Stimulated activated CD8-positive, alpha-beta memory T cell treated with anti-CD3 and anti-CD28 coated beads, Interleukin-12 subunit alpha, Interleukin-12 subunit beta, amount 100 ng/mL, for 1 hour (primary cell): ENCODE data around the gene STUM.
A peak's percentile ranks its signal among the peaks of the same experiment; 100 is the strongest.

ENCODE experiments used
- DNase-seq: peaks from one replicate; pipeline ENCODE4 v3.0.0-alpha.2; 2020; ENCODE audit warnings: low read depth

Gene STUM

DNA sequence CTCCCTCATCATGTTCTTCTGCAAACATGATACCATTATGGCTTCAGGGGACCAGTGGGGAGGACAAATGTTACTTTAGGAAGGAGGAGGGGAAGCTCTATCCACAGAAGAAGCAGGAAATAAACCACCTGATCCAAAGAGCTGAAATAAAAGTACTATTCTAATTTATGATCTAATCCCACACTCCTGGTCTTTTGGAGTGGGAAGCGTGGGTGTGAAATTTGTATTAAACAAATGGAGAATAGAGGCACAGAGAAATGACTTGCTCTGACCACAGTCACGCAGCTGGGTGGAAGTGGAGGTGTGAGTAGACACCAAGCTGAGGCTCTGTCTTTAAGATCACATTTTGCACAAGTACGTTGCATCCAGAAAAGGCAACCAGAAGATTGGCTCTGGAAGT lies 14.5 kb upstream of the STUM start:
- DNase-seq = no peak

DNA sequence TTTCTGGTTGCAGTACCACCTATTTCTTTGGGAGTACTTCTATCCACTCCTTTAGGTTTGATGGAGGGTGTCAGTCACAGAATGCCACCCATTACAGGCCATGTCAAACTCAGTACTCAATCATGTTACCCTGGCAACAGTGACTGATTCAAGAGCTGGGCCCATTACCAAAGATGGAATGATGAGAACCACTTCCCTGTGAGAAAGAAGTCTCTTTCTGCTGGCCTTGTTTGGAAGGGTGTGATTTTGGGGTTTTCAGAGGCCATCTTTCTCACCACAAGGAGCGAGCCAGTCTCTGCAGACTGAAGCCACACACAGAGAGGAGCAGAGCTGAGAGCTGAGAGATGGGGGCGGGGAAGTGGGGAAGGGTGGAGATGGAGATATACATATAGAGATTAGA lies 13.9 kb upstream of the STUM start:
- DNase-seq = no peak

DNA sequence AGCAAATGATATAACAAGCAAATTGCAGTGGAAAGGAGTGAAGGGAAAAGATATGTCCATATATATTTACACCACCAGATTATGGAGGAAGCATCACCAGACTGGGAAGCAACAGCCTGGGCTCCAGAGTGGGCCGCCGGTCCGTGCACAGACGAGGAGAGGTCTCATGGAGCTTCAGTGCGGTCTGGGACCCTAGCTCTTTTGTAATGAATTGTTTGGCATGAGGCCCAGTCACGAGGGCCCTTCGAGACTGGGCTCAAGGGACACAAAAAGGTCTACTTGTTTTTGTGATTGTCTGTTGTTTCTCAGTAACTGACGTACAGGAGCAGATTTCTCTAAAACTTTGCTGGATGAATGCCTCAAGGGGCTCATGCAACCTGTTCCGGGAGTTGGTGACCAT lies 12.9 kb upstream of the STUM start:
- no peak for DNase-seq

DNA sequence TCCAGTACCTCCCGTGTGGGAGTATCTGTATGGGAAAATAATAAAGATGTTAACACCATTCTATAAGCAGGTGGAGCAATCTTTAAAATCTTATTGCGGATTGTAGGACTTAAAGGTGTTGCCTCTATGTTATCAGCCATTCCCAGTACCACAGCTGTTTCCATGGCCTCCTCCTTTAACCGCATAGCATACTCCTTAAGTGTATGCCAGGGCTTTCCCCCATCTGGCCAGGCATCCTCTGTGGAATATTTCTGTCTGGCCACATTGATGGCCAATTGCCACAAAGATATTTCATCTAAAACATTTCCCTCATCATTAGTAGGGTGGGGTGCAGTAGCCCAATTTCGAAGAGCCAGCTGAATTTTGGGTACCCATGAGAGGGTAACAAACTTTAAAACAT lies 7.3 kb upstream of the STUM start:
- DNase-seq = no peak

DNA sequence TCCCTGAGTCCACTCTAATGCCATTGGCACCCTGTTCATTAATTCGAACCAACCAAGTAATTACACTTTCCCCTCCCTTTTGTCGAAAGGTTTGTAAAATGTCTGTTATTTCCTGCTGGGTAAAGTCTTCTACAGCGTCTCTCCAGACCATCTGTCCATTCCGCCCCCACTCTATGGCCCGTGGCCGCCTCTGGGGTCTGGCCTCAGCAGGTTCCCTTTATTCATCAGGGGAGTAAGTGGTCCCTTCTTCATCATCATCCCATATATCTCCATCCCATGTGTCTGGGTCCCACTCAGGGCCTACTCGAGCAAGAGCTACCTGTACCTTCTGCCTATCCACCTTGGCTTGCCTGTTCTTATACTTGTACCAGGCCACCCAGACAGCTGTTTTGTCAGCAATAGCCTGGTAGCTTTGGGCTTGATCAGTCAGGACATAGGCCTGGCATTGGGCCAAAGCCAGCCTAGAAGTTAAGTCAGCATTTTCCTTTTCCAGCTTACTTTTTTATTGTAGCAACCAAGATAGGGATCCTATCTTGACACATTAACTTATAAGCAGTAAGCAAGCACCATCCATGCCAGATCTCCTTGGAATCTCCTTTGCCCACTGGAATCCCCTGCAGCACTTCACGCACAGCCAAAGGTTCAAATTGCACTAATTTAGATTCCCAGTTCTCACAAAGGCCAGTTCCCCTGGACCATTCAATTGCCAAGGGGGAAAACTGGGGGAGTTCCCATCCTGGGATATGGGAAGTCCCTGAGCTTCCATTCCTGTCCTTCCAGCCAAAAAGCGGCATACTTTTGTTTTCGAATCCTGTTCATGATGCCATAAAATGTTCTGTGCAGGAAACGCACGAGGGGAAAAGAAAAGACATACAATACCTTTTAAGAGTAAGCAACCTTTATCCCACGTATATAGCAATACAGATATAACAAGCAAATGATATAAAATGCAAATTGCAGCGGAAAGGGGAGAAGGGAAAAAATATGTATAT lies 6.6 kb upstream of the STUM start:
- DNase-seq = no peak

DNA sequence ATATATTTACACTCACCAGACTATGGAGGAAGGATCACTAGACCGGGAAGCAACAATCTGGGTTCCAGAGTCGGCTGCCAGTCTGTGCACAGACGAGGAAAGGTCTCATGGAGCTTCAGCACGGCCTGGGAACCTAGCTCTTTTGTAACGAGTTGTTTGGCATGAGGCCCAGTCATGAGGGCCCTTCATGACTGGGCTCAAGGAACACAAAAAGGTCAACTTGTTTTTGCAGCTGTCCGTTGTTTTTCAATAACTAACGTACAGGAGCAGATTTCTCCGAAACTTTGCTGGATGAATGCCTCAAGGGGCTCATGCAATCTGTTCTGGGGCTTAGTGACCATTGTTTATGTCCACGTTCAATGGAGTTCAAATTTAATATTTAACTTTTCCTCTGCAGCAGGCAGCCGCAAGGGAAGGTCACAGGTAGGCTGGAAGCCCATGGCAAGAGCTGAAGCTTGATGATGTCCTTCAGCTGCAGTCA lies 5.9 kb upstream of the STUM start:
- no peak for DNase-seq

DNA sequence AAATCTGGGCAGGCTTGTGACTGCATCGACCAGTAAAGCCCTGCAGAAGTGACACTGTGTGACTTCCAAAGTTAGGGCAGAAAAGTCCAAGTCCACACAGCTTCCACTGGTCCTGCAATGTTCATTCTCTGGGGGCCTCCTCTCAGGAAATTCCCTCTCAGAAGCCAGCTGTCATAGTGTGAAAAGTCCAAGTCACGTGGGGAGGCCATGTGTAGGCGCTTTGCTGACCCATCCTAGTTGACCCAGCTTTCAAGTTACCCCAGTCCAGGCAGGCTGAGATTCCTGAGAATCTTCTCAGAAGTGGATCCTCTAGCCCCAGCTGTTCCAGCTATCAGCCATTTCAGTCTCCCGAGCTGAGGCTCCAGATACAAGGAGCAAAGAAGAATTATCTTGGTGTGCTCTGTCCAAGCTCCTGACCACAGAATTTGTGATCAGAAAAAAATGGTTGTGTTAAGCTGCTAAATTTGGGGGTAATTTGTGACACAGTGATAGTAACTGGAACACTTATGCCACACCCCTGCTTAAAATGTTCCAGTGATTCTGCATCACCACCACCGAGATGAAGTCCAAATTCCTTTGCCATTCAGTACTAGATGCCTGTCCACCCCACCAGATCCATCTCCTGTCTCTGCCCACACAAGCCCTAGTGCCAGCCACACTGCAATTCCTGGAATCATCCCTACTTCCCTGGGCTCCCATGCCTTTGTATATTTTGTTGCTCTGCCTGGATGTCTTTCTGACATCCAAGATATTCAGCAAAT lies 2.5 kb upstream of the STUM start:
- no peak for DNase-seq

DNA sequence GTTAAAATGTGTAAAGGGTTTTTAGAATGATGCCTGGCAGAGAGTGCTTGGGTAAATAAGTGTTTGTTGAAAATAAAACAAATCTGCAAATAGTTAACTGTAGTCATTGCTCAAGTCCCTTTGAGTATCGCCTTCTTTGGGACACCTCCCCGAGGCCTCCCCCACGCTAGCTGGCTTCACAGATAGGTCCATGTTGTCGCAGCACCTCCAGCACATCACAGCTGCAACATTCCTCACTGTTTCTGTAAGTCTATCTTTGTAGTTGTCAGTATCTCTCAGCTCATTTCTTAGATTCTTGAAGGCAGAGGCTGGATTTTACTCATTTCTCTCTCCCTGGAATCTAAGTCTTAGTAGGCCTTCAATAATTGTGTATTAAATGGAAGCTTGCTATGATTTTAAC lies 1.6 kb upstream of the STUM start:
- DNase-seq = no peak

DNA sequence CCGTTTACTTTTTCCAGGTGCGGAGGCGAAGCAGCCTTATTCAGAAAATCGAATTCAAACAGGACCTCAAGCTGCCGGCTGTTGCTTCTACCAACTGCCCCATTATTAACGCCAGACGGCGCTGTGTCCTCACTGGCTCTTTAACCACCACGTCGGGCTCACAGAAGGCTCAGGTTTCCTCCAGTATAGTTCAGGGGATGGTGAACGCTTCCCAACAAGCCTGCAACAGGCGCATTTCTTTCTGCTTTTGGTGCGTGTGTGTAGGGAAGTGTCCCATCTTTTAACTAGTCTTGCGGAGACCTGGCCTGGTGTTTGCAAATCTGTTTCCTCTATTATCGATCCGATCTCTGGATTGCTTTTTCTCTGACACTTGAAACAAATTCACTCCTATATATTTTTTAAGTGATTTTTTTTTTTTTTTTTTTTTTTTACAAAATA lies 791 bp upstream of the STUM start:
- peak; percentile 37 for DNase-seq

DNA sequence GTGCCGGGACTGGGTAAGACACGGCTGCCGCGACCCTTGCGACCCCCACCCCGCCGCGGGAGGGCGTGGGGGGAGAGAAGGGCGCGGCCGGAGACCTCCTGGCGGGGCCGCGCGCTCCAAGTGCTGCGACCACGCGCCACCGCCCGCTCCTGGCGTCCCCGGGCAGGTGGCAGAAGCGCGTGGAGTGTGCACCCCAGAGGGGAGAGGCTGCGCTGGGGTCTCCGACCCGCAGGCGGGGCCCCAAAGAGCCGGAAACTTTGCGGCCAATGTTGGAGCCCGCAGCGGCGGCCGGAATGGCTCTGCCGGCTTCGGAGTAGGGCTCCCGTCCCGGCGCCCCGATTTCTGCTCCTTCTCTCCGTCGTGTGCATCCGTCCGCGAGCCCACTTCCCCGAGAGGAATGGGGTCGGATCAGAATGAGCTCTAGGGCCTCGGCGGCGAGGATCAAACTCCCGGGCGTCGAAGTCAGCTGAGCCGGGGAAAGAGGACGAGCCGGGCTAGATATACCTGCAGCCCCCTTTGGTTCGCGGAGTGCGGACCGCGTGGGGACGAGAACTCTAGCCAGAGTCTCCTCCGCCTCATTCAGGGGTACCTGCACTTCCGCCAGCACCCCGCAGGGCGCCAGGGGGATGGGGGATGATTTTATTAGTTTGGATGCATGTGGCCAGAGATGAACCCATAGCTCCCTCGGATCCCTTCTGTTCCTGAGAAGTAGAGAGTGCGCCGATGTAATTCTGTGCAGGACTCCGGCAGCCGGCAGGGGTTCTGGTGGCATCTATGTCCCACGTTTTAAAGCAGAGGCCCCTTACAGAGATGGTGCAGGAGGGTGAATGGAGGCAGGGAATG lies 751 bp downstream of the STUM start:
- DNase-seq = no peak

DNA sequence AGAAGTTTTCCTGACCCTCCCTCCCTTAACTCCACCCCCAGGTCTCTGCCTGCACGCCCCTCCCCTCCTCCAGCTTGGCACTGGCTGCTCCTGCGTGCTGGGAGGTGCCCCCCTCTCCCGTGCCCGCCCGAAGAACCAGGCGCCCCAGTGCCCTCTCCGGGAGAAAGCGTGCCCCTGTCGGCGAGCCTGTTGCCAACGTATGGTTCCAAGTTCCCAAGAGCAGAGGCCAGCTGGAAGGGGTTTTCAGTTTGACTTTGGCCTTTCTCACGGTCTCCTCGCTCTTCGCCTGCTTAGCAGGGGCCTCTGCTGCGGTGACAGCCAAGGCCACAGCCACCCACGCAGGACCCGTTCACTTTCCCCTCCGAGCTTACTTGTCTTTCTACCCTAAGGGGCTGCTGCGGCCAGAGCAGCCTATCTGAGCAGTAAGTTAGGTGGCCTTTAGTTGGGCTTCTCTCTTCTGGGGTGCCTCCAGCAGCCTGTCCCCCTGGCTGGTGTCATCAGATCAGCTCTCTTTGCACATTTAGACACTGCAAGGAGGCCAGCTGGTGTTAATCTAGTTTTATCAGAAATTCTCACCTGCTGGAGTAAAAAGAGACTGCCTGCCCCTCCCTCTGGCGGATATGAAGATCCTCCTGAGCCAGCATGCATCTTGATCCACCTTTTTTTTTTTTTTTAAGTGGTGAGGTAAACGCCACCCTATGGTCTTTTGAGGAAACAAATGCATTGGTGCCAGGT lies 1.5 kb downstream of the STUM start:
- DNase-seq = no peak

DNA sequence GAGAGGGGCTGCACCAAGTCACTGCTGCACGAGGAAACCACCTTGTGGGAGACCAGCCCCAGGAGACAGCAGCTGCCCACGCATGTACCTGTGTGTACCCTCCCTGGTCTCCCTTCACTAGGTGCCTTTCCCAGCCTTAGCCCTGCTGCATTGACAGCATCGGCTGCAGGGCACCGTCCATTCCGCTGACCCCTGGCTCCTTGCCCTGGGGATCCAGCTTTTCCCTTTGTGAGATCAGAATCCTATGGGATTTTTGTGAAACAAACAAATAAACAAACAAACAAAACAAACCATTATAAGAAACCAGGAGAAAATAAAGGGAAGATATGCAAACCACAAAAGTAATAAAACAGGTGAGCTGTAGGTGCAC lies 2.1 kb downstream of the STUM start:
- no peak for DNase-seq

DNA sequence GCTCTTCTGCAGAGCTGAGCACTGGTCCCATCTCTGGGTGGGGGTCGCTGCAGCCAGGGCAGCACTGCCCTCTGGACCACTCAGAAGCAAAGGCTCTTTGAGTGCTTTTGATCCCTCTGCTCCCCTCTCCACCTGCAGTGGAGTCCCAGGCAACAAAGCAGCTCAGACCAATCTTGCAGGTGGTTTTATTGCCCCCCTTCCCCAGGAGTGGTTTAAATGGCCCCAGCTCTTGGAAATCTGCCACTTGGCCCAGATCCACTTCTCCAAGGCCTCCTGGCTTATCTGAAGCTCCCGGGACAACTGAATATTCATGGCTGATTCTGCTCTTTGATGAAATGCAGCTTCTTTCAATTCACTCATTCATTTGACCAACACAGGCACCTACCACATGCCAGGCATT lies 2.7 kb downstream of the STUM start:
- DNase-seq = no peak

DNA sequence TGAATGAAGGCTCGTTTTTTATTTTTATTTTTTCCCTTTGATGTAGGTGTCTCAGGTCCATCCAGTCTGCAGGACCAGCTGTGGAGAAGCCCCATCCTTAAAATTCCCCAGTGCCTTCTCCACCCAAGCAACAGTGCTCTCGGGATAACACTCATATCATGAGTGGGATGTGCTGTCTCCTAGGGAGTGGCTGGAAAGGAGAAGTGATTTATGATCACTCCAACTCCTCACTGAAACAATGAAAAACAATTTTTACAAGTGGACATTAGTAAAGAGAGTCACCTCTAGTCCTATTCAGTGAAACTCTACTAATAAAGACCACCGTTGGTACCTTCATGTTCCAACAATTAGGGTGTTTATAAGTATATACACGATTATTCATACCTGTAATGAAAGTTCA lies 3.5 kb downstream of the STUM start:
- DNase-seq = no peak

DNA sequence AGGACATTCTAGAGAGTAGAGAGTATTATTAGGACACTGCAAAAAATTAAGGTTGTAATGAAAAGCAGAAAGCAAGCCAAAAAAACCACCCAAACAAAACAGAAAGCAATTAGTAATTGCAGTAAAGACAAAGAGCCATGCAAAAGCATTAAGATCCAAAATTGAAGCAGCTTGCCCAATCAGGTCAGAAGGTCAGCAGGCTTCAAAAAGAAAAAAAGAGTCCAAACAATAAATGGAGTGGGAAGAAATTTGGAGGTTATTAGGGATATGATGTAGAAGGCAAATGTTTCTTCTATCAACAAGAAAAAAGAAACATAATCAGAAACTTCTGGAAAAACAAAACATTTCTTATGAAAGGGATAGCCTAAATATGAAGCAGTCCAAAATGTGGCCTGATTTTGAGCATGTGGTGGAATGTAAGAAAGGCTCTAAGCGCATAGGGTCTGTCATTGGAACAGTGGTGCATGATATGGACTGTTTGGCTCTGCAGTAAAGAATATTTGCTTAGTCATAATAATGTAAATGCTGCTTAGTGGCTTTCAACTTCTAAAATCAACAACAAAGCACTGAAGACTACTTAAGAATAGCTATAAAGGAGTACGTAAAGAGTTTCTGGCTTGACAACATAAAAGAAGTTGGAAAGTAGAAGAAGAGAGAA lies 4.8 kb downstream of the STUM start:
- no peak for DNase-seq

DNA sequence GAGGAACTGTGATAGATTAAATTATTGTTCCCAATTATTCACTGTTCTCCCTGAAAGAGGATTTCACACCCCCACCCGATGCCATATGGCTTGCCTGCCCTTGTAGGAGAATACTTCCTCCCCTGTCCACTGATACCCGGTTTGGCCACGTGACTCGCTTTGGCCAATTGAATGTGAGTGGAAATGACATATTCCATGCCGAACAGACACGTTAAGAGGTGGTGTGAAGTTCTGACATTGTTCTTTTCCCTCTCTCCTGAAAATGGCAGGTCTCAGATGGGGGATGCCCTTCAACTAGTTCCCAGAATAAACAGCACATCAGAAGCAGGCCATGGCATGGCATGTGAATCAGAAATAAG lies 5.3 kb downstream of the STUM start:
- no peak for DNase-seq

DNA sequence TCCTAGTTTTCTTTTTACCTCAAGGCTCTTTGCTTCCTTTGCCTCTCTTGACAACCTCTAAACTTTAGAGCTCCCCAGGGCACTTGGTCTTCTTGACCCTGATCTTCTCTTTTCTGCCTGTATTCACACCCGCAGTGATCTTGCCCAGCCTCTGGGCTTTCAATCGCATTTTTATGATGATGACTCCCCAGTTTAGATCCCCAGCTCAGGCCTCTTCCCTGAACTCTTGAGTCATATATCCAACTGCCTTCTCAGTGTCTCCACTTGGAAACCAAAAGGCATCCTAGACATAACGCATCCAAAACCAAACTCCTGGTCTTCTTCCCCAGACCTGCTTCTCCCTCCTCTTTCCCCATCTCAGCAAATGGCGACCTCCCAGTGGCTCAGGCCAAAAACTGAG lies 6.5 kb downstream of the STUM start:
- no peak for DNase-seq

DNA sequence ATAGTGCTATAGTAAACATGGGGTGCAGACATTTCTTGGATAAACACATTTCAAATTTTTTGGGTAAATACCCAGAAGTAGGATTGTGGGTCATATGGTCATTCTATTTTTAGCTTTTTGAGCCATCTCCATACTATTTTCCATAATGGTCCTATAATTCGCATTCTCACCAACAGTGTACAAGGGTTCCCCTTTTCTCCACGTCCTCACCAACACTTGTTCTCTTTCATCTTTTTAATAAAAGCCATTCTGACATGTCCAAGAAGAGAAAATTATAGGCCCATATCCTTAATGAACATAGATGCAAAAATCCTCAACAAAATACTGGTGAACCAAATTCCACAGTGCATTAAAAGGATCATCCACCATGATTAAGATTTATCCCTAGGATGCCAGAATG lies 8.9 kb downstream of the STUM start:
- DNase-seq = no peak

DNA sequence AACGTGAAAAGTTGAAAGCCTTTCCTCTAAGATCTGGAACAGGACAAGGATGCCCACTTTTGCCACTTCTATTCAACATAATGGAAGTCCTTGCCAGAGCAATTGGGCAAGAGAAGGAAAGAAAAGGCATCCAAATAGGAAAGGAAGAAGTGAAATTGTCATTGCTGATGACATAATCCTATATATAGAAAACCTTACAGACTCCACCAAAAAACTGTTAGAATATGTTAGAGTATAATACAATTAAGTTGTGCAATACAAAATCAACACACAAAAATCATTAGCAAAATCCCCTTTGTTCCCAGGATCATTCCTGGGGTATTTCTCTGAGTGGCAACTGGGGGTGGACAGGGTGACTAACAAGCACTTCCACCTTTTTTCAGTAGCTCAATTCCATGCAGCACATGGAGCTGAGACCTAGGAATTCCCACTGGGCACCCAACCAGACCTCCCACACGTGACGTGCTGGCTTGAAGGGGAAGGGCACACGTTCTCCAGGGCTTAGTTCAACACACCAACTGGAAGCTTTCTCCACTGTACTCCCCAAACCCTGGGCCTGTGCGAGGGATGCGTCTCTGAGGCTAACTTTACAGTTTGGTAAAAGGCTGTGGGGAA lies 9.6 kb downstream of the STUM start:
- no peak for DNase-seq

DNA sequence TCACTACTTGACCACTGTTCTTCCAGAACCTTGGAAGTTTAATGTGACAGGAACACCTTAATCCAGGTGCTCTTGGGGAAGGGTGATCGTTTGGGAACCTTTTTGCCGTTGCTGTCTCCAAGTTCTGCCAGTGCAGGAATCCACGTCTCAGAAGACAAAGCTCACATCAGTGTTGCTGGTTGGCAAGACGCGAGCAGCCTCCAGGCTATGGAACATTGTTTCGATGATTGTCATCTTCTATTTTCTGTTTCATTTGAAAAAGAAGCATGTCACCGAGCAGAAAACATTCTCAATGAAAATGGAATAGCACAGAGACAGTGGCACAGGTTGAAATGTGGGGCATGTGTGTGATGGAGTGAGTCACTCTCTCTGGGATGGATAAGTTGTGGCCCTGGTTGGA lies 11.7 kb downstream of the STUM start:
- no peak for DNase-seq

DNA sequence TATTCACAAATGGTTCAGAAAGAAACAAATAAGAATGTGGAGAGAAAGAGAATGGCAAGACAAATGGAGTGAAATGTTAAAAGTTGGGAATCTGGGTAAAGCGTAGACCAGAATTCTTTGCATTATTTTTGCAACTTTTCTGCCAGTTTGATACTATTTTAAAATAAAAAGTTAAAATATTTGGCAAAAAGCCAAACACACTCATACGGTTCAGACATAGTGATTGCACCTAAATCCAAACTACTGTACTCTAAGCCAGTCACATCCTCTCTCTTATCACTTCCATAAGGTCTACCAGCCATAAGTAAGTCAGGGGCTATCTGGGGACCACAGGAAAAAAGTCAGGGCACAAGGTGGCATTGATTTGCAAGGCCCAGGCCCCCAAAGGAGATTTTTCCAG lies 14.4 kb downstream of the STUM start:
- no peak for DNase-seq
